ENCODE measurements around the gene ASB18. TPM values are rescaled to one million over a fixed set of nuclear protein-coding genes. Genes with fewer than 3 reads are reported as not detected.

ASB18 gene
- total RNA-seq, 1 donor from 2014 or later: not detected

DNA sequence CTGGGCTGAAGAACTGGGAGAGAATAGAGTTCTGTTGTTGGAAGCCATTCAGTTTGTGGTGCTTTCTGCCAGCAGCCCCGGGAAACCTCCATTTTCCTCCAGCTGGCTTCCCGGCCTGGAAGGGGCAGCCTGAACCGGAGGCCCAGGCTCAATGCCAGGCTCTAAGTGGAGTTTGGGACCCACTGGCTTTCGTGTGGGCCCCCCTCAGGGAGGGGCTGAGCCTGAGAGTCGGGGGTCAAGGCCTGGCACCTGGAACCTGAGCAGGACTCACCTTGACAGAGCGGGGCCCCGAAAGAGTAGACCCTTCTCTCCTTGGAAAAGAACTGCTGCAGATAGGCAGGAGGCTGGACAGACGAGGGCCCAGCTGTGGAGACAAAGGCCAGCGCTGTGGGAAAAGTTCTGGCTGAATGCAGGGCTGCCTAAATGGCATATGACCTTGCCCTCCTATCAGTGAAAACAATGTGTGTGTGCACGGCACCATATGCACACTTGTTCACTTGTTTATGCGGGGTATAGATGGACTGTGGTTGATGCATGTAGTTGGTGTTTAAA lies 34.8 kb upstream of the ASB18 start:
- no peak for DNase-seq (ENCODE audit: extremely low spot score, unreplicated experiment)
- no peaks in the 10 kb centered on the region for H3K36me3 Mint-ChIP-seq
- H3K4me1 Mint-ChIP-seq (ENCODE audit: unreplicated experiment): peaks cover 7% of the 10 kb centered on the region
- TF ChIP-seq, protein P1, sequence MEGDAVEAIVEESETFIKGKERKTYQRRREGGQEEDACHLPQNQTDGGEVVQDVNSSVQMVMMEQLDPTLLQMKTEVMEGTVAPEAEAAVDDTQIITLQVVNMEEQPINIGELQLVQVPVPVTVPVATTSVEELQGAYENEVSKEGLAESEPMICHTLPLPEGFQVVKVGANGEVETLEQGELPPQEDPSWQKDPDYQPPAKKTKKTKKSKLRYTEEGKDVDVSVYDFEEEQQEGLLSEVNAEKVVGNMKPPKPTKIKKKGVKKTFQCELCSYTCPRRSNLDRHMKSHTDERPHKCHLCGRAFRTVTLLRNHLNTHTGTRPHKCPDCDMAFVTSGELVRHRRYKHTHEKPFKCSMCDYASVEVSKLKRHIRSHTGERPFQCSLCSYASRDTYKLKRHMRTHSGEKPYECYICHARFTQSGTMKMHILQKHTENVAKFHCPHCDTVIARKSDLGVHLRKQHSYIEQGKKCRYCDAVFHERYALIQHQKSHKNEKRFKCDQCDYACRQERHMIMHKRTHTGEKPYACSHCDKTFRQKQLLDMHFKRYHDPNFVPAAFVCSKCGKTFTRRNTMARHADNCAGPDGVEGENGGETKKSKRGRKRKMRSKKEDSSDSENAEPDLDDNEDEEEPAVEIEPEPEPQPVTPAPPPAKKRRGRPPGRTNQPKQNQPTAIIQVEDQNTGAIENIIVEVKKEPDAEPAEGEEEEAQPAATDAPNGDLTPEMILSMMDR (conservative IDR thresholded peaks at IDR 0.05): no peak
- H3K27me3 Mint-ChIP-seq: peaks cover 23% of the 10 kb centered on the region
- no peaks in the 10 kb centered on the region for H3K9me3 Mint-ChIP-seq
- H3K27ac Mint-ChIP-seq: no peak overlapping the region
- H3K4me3 Mint-ChIP-seq: no peak overlapping the region

DNA sequence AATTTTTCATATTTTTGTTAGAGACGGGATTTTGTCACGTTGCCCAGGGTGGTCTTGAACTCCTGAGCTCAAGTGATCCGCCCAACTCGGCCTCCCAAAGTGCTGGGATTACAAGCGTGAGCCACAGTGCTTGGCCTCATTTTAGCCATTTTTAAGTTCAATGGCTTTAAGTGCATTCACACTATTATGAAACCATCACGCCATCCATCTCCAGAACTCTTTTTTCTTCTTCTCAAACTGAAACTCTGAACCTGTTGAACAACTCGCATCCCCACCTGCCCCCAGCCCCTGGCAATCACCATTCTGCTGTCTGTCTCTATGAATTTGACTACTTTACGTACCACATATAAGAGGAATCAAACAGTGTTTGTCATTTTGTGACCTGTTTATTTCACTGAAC lies 31.3 kb upstream of the ASB18 start:
- no peak for DNase-seq (ENCODE audit: extremely low spot score, unreplicated experiment)
- TF ChIP-seq, protein P1 (conservative IDR thresholded peaks at IDR 0.05): no peak
- no peak overlapping the region for H3K4me3 Mint-ChIP-seq

GRCh38 chr2:236294647-236295046 lies 30.4 kb upstream of the ASB18 start:
- Mint-ChIP-seq H3K4me3 (no peak overlapping the region), H3K9me3 (no peaks in the 10 kb centered on the region), H3K27me3 (peaks cover 30% of the 10 kb centered on the region), H3K4me1 (ENCODE audit: unreplicated experiment) (no peaks in the 10 kb centered on the region), H3K27ac (no peak overlapping the region), H3K36me3 (no peaks in the 10 kb centered on the region)
- TF ChIP-seq, protein P1 (conservative IDR thresholded peaks at IDR 0.05): no peak
- DNase-seq (ENCODE audit: extremely low spot score, unreplicated experiment): no peak

More for the DNA sequence above, 31.3 kb upstream of the ASB18 start:
- H3K27ac Mint-ChIP-seq: no peak overlapping the region
- H3K4me1 Mint-ChIP-seq (ENCODE audit: unreplicated experiment): no peaks in the 10 kb centered on the region
- peaks cover 29% of the 10 kb centered on the region for H3K27me3 Mint-ChIP-seq
- no peaks in the 10 kb centered on the region for H3K9me3 Mint-ChIP-seq
- H3K36me3 Mint-ChIP-seq: no peaks in the 10 kb centered on the region

GRCh38 chr2:236293241-236293810 lies 29.1 kb upstream of the ASB18 start:
- H3K4me3 Mint-ChIP-seq: no peak overlapping the region
- H3K27me3 Mint-ChIP-seq: peaks cover 43% of the 10 kb centered on the region
- no peaks in the 10 kb centered on the region for H3K9me3 Mint-ChIP-seq
- no peaks in the 10 kb centered on the region for H3K36me3 Mint-ChIP-seq
- H3K27ac Mint-ChIP-seq: no peak overlapping the region
- no peak for DNase-seq (ENCODE audit: extremely low spot score, unreplicated experiment)
- no peaks in the 10 kb centered on the region for H3K4me1 Mint-ChIP-seq (ENCODE audit: unreplicated experiment)
- TF ChIP-seq, protein P1 (conservative IDR thresholded peaks at IDR 0.05): no peak

DNA sequence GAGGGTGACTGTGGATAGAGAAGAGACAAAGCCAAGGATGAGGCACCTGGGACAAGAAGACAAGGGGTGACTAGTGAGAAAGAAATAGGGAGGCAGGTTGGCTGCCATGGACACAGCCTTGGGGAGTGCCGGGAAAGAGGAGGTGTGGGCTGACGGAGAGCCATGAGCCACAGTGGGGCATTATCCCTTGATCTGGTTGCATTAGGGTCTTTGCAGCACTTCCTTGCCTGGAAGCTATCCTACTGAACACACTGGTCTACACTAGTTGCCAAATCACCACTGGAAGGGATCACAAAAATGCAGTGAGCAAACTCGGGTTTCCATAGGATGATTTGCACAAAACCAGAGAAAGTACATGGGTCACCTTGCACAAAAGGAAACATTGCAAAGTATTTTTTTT lies 27.7 kb upstream of the ASB18 start:
- Mint-ChIP-seq H3K36me3 (no peaks in the 10 kb centered on the region), H3K9me3 (no peaks in the 10 kb centered on the region), H3K27me3 (peaks cover 52% of the 10 kb centered on the region), H3K4me1 (ENCODE audit: unreplicated experiment) (no peaks in the 10 kb centered on the region), H3K4me3 (no peak overlapping the region), H3K27ac (no peak overlapping the region)
- TF ChIP-seq, protein P1 (conservative IDR thresholded peaks at IDR 0.05): no peak
- DNase-seq (ENCODE audit: extremely low spot score, unreplicated experiment): no peak
